SK-N-SH (cell line): Measurements from ENCODE around the gene GABRR2.

Source experiments
- MAX ChIP-seq: IDR thresholded peaks from 2 replicates; pipeline ENCODE4 v1.4.0; 2012; ENCODE audit warnings: low read depth
- RXRA ChIP-seq: IDR thresholded peaks from 2 replicates; pipeline ENCODE4 v1.4.0; 2012; ENCODE audit warnings: low read depth, mild to moderate bottlenecking, borderline replicate concordance

DNA sequence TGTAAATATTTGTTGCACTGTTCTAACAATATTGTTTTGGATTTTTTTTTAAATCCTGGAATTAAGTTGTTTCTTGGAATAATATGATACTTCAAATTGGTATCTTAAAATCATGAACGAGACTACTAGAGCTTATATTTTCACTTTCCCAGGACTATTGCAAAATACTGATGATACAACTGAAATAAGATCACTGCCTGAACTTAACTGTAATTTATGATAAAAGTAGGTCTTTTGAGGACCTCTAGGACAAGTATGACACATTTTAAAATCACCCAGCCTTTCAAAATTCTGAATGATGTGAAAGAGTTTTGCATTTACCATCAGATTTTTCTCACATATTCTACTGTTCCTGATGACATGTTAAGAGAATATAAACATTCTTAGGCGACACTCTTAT lies 46.1 kb upstream of the GABRR2 start:
- TF ChIP-seq MAX: no peak
- TF ChIP-seq RXRA: no peak
